HG02970 (cell line): ENCODE measurements around the gene FAM20C.
A peak's percentile ranks its signal among the peaks of the same experiment; 100 is the strongest.

Experiments used
- ATAC-seq: cut with Tn5 transposase; IDR thresholded peaks from one replicate; pipeline ENCODE4 v1.9.1; 2021; ENCODE audit warnings: mild to moderate bottlenecking, moderate library complexity, moderate number of reproducible peaks; ENCODE audit not compliant: unreplicated experiment, low FRiP score

FAM20C gene

GRCh38 chr7:191981-192649, at the start of gene FAM20C:
TSS of gene FAM20C (plus strand) at chr7:192571. CDS start at chr7:193200, 629 bp downstream.
- no peak for ATAC-seq

DNA sequence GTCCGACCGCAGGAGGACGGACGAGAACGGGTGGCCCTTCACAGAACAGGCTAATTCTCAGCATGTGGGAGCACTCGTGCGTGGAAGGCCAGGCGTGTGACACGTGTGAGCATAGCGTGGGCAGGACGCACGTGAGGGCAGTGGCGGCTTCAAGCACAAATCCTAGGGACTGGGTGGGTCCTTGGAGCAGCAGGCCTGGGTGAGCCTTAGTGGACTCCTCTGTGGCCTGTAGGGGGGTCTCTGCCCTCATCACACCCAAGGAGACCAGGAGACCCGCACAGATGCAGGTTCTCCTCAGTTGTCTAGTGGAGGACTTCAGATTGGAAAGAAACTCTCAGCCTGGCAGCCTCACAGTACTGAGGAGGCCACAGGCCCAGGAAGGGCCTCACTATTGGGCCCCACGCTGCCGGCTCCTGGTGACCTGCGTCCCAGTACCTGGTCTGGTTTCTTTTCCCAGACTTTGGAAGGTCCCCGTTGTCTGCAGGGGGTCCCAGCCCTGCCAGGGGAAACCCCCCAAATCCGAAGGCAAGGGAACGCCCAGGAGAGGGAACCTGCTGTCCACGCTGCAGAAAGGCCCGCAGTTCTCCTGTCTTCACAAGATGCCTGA, 49.1 kb upstream of the FAM20C start:
- ATAC-seq = no peak

DNA sequence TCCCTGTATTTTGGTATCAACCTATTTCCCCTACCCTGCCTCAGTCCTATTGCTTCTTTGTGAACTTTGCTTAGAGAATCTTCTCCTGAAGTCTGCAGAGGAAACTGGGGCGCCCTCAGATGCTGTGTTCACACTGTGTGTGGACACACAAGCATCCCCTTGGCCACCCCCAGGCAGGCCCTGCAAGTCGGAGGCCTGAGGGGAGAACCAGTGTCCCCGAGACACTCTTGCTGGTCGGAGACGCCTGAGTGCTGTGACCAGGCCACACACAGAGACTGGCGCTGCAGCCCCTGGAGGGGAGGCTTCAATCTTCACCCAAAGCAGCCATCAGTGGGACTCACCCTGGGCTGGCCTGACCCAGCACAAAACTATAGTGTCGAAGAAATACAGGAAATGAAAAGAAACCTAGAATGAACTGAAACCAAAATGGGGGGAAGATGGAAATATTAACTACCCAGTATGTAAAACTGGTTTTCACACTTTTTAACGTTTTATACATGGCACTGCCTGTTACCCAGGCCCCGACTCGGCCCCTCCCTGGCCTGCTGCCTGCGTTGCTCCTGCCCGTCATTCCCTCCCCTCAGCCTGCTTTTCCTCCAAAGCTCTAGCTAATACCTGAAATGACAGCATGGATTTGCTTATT, 48.4 kb upstream of the FAM20C start:
- no peak for ATAC-seq

GRCh38 chr7:144454-144826, 47.9 kb upstream of the FAM20C start:
- no peak for ATAC-seq

GRCh38 chr7:145863-146262, 46.5 kb upstream of the FAM20C start:
- ATAC-seq = no peak

- ATAC-seq = no peak
Observed at GRCh38 chr7:148543-148931, 43.8 kb upstream of the FAM20C start.

- peak; percentile 97 for ATAC-seq
Observed at GRCh38 chr7:148932-149790, 43.2 kb upstream of the FAM20C start.

GRCh38 chr7:149791-150636, 42.4 kb upstream of the FAM20C start:
- ATAC-seq = no peak

DNA sequence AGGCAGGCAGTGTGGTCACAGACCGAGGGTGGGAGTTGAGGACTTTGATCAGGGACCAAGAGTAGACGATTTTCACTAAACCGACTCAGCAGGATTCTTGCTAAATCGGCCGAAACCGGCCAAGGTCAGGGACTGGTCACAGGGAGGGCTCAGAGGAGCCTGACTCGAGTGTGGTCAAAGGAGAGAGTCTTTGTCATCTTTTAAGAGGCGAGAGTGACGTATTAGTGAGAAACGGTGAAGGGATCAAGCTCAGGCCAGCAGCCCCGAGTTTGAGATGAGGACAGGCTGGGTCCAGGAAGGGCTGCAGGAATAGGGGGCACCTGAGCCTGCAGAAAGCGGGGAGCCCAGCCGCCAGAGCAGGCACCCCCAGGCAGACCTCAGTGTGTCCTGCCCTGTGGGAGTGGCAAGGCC, 41.6 kb upstream of the FAM20C start:
- ATAC-seq = no peak

GRCh38 chr7:151346-152050, 40.9 kb upstream of the FAM20C start:
- ATAC-seq = no peak

- no peak for ATAC-seq
Observed at GRCh38 chr7:152702-153391, 39.5 kb upstream of the FAM20C start.

- no peak for ATAC-seq
Observed at GRCh38 chr7:153604-154003, 38.8 kb upstream of the FAM20C start.

DNA sequence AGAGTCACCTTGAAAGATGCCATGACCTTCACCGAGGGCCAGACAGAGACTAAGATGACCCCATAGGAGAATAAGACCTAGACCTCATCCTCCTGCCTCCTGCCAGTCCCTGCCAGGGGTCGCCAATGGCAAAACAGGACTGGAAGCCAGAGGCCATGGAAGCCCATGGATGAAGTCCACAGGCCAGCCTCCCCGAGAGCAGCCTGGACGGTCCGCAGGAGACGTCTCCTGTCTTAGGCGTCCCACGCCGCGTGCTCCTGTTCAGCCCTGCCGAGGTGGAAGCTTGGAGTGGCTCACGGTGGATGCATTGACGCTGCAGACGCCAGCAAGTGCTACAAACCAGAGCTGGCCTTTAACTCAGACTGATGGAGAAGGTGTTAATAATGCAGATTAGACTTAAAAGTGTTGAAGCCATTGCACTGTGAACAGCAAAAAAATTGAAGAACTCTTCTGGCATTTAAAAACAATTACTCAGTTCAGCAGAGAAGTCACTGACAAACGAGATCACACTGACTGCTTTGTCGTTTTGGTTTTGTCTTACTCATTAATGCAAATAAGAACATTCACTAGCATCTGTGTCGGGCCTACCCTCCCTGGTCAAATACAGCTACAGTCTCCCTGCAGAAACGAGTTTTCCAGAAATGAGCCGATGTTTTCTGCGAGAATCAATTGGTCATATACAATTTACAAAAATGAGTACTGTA, 38.1 kb upstream of the FAM20C start:
- ATAC-seq = no peak

- no peak for ATAC-seq
Observed at GRCh38 chr7:155469-155900, 36.9 kb upstream of the FAM20C start.

DNA sequence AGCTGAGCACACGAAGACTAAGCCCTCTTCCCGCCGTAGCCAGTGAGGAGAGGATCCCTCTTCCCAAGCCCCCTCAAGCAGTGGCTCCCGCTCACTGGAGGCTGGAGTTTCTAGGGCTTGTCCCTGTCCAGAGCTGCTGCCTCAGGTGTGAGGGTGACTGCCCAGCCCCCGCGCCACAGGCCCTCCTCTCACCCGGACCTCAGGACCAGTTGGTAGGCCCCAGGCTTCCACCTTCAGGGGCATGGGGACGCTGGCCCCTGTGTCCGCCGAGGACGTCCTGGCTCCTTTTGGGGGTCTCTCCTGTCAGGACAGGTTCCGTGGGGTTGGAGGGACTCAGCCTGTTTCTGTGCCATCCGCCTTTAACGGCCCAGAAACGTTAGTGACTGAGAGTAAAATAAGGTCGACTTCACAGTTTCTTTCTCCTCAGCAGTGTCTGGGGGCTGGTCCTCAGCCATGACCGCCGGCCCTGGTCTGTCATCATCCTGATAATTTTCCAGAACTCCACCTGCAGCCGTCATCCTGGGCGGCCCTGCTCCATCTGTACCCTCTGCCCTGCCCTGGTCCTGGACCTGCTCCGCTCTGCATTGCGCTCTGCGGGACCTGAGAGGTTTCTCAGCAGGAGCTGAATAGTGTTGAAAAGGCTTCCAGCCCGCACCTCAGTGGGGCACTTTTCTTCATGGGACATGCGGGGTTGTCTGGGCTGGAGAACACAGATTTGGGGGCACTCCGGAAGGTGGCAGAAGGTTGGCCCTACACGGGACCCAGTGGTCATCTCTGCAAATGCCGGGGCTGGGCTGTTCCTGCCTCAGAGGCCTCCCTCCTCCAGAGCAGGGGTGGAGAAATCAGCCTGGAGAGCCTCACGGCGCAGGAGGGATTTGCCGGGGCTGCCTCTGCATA, 36.0 kb upstream of the FAM20C start:
- no peak for ATAC-seq

- ATAC-seq = no peak
Observed at GRCh38 chr7:157008-157310, 35.4 kb upstream of the FAM20C start.

GRCh38 chr7:157771-158625, 34.4 kb upstream of the FAM20C start:
- no peak for ATAC-seq
